T-helper 2 cell treated with Interferon-gamma antibody and Interleukin-4, amounts not matched to agents 100 ng/mL and 5 ng/mL, for 36 hours (primary cell): ENCODE results near the gene NELFA. TPM values are rescaled to one million over a fixed set of nuclear protein-coding genes. Genes with fewer than 3 reads are reported as not detected.
"Not testable (repeated sequence)": the region's sequence is repeated elsewhere in the genome, so short reads cannot be mapped to it uniquely, and the experiment has no call there.

ENCODE experiments used
- intact Hi-C: fragments of 100-400 bp; cut with micrococcal nuclease; formaldehyde crosslinking; loops from one replicate; pipeline ENCODE4 v1.15.1; 2023
- total RNA-seq: library from RNA; stranded (reverse); gene quantifications from 2 replicates; pipeline ENCODE4 v1.2.3, GENCODE V29; 2022

The NELFA gene
- total RNA-seq, 1 donor from 2014 or later = 40.3 TPM

DNA sequence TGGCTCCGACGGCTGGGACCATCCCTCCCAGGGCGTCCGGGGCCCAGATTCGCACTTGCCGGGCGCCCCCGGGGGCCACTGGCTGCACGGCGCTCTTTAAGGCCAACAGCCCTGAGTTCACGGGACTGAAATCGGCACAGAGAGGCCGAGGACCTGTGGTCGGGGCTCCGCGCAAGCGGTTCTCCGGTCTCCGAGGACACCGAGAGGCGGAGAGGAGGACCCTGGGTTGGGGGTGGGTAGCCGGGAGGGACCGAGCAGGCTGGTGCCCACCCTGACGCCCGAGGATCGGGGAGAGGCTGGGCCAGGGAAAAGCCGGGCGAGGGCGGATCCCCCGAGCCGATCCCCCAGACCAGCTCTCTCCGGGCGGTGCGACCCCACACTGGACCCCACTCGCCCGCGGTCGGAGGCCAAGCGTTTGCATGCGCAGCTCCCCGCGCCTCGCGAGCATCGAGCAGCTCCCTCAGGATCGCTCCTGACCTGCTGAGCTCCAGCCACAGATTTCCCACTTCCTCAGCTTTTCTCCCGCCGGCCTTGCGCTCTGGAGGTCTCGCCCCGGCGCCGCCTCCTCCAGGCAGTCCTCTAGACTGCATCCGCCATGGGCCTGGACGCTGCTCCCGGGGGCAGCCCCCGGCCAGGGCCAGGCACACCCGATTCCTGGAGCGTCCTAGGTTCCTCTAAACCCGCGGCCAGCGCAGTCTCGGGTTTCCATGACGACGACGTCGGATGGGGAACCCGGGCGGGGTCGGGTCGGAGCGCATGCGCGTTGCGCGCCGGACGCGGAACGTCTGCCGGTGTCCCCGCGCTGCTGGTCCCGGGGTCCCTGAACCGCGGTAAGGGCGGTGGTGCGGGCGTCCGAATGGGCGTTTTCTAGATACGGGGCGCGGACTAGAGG, 32.7 kb upstream of the NELFA start:
- intact Hi-C loops = loop anchor here (1.0 to 10.0 kb wide), 2 partner anchors 32 to 133 kb away; no protein-coding TSS in a partner anchor

DNA sequence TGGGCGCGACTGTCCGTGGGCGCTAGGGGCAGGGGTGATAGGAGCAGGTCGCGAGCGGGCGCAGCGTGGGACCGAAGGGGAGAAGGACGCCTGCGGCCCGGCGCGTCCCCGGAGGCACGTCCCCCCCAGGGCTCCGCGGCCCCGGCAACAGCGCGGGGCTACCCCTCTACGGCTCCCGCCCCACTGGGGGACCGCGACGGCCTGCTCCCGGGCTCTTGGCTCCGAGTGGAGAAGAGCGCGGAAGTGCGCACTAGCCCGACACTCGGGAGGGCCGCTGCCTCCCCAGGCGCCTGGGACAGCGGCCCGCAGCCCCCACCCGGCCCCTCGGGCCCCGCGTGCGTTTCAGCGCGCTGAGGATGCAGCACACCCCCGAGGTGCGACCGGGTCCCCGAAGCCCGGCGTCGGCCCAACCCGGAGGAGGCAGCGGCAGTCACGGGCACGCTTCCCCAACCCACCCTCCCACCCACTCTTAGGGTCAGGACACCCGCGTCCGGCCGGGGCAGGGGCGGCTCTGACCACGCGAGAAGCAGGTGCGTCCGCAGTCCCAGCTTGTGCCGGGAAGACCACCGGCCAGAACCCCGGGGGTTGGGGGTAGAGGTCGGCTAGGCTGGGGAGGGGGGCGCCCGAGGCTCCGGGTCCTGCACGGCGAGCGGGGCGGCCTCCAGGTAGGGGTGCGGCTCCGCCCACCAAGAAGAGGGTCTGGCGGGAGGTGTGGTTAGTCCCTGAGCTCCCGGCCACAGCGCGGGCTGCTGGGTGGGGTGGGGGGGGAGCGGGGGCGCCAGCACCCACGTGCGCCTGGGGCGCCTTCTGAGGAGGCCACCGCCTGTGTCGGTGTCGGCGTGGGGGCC, 31.8 kb upstream of the NELFA start:
- intact Hi-C loops = loop anchor here (1.0 to 10.0 kb wide), 2 partner anchors 31 to 134 kb away; no protein-coding TSS in a partner anchor

DNA sequence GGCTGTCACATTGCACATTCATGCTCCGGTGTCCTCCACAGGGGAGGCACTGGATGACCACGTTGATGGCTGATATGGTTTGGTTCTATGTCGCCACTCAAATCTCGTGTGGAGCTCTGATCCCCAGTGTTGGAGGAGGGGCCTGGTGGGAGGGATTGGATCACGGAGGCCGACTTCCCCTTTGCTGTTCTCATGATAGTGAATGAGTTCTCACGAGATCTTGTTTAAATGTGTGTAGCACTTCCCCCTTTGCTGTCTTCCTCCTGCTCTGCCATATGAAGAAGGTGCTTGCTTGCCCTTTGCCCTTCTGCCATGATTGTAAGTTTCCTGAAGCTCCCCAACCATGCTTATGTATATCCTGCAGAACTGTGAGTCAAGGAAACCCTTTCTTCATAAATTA, 28.1 kb upstream of the NELFA start:
- intact Hi-C loops = no loop called here

DNA sequence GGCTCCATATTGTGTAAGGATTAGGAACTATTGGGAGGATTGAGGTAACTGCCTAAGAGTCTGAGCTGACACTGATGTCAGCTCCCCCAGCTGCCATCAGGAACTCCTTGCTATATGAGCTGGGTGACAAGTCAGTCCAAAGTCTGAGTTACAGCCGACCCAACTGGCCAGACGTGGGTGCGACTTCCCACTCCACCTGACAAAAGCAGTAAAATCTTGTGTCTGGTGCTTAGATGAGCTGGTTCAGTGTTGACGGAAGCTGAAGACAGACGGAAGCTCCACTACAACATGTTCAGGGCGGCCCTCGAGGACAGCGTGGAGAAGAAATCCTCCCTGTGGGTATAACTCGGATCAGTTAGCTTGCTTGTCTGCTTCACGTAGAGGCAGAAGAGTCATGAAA, 27.6 kb upstream of the NELFA start:
- intact Hi-C loops = no loop called here

DNA sequence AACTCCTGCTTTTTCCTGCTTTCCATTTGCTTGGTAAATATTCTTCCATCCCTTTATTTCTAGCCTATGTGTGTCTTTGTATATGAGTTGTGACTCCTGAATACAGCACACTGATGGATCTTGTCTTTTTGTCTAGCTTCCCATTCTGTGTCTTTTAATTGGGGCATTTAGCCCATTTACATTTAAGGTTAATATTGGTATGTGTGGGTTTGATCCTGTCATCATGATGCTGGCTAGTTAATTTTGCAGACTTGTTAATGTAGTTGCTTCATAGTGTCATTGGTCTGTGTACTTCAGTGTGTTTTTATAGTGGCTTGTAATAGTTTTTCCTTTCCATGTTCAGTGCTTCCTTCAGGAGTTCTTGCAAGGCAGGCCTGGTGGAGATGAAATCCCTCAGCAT, 22.4 kb upstream of the NELFA start:
- intact Hi-C loops = not testable (repeated sequence)

DNA sequence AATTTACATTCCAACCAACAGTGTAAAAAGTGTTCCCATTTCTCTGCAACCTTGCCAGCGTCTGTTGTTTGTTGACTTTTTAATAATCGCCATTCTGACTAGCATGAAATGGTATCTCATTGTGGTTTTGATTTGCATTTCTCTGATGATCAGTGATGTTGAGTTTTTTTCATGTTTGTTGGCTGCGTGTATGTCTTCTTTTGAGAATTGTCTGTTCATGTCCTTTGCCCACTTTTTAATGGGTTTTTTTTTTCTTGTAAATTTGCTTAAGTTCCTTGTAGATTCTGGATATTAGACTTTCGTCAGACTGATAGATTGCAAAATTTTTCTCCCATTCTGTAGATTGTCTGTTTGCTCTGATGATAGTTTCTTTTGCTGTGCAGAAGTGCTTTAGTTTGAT, 18.3 kb upstream of the NELFA start:
- intact Hi-C loops = not testable (repeated sequence)

DNA sequence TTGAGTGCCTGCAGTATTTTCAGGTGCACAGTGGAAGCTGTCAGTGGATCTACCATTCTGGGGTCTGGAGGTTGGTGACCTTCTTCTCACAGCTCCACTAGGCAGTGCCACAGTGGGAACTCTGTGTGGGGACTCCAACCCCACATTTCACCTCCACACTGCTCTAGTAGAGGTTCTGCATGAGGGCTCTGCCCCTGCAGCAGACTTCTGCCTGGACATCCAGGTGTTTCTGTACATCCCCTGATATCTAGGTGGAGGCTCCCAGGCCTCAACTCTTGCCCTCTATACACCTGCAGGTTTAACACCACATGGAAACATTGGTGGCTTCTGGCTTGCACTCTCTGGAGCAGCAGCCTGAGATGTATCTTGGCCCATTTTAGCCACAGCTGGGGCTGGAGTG, 17.0 kb upstream of the NELFA start:
- intact Hi-C loops = no loop called here

DNA sequence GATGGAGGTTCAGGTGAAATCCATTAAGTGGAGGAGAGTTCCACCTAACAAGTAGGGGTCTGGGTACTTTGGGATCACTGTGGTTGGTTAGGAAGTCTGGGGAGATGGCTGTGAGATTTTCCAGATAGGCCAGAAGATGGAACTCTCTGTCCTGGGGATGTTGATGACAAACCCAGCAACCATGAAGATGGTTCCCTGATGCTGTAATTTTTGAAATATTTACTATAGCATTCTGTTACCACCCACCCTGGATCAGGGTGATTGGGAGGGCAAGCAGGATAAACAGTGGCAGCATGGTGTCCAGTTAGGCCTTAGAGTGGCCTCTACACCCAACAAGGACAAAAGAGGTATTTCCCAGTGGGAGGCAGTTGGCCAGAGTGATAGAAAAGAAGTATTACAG, 15.9 kb upstream of the NELFA start:
- intact Hi-C loops = no loop called here

DNA sequence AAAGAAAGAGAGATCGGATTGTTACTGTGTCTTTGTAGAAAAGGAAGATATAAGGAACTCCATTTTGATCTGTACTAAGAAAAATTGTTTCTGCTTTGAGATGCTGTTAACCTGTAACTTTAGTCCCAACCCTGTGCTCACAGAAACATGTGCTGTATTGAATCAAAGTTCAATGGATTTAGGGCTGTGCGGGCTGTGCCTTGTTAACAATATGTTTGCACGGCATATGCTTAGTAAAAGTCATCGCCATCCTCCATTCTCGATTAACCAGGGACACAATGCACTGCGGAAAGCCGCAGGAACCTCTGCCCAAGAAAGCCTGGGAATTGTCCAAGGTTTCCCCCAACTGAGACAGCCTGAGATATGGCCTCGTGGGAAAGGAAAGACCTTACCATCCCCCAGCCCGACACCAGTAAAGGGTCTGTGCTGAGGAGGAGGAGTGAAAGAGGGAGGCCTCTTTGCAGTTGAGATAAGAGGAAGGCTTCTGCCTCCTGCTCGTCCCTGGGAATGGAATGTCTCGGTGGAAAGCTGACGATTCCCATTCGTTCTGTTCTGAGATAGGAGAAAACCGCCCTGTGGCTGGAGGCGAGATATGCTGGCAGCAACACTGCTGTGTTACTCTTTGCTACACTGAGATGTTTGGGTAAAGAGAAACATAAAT, 12.7 kb upstream of the NELFA start:
- intact Hi-C loops = not testable (repeated sequence)

DNA sequence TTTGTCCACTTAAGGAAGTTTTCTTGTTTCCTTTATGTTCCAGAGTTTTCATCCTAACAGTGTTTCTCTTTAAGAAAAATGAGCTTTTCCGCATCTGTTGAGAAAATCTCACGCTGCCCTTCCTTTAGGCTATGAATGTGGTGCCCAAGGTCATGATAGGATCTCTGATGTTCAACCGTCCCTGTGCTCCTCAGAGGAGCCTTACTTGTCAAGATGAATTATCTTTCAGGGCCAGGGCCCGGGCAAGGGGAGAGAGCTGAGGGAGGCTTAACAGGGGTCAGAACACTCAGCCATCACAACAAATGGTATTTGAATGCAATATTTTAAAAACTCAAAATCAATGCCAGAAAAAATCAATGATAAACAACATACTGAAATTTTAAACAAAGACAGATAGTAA, 6.2 kb upstream of the NELFA start:
- intact Hi-C loops = no loop called here

DNA sequence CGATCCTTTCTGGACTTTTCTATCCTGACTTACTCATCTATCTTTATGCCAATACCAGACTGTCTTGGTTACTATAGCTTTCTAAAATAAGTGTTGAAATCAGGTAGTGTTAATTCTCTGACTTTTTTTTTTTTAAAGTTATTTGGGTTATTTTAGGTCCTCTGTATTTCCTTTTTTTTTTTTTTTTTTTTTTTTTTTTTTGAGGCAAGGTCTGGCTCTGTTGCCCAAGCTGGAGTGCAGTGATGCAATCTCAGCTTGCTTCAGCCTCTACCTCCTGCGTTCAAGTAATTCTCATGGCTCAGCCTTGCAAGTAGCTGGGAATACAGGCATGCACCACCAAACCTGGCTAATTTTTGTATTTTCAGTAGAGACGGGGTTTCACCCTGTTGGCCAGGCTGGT, 2.8 kb upstream of the NELFA start:
- intact Hi-C loops = no loop called here

DNA sequence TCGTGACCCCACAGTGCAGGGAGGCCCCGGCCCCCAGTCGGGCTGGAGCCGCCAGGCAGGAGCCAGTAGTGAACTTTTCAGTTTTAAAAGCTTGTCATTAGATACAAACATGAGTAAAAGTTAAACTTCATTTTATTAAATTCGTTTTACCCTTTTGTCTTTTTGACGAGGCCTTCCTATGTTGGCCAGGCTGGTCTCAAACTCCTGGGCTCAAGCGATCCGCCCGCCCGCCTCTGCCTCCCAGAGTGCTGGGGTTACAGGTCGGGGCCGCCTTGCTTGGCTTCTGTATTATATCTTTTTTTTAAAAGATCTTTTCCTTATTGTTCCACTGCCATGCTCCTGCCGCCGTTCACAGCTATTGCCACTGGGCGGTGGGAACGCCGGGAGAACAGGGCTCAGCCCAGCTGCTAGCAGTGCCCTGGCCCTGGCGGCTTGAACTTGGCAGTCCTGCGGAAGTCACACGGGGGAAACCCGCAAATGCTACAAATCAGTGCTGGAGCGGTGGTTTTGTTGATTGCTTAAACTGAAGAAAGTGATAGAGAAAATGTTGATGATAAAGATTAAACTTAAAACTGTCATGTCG, 968 bp upstream of the NELFA start:
- intact Hi-C loops = loop anchor here (1.0 to 10.0 kb wide), 6 partner anchors 32 to 253 kb away; partner anchors contain the start of genes HAUS3, LETM1, MXD4 and POLN

DNA sequence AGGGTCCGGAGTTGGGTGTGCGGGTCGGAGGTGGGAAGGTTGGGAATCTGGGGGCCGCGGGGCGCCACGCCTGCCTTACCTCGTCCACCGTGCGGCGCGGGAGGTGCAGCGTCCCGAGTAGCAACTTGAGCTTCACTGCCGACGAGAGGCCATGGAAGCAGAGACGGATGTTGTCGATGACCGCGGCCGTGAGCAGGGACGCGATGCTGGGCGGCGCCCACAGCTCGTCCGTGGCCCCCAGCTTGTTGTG, 178 bp downstream of the NELFA start:
- intact Hi-C loops = loop anchor here (1.0 to 10.0 kb wide), 2 partner anchors 166 to 410 kb away; partner anchors contain the start of genes CFAP99 and ZFYVE28

DNA sequence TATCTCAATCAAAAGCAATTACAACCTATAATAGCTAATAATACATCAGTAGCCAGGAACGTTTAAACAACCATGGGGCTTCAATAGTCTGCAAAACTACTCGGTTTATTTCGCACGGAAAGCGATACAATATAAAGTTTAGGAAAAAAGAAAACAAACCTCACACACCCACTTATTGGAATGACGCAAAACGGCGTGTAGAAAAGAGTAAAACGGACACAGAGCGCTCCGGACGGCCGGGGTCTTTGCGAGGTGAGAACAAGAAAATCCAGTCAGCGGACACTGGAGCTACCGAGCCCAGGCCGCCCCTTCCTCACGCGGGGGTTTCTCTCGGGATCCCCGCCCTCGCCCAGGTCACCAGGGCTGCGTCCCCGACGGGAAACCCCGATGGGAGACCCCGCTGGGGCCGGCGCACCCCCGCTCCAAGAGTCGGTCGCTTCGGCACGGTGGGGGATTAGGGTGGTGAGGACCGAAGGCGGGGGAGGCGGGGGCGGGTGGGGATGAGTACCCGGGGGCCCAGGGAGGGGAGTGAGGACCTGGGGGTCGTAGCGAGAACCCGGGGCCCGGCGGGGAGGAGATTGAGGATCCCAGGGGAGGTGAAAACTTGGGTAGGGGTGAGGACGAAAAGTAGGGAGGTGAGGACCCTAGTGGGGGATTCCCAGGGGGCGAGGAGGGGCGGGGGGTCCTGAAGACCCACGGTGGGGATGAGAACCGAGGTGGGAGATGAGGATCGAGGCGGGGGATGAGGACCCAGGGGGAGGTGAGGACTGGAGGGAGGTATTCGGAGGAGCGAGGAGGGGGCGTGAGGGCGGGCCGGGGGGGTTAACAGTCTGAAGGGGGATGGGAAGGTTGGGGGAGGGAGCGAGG, 737 bp downstream of the NELFA start:
- intact Hi-C loops = loop anchor here (1.0 to 10.0 kb wide), 2 partner anchors 167 to 410 kb away; partner anchors contain the start of genes CFAP99 and ZFYVE28

DNA sequence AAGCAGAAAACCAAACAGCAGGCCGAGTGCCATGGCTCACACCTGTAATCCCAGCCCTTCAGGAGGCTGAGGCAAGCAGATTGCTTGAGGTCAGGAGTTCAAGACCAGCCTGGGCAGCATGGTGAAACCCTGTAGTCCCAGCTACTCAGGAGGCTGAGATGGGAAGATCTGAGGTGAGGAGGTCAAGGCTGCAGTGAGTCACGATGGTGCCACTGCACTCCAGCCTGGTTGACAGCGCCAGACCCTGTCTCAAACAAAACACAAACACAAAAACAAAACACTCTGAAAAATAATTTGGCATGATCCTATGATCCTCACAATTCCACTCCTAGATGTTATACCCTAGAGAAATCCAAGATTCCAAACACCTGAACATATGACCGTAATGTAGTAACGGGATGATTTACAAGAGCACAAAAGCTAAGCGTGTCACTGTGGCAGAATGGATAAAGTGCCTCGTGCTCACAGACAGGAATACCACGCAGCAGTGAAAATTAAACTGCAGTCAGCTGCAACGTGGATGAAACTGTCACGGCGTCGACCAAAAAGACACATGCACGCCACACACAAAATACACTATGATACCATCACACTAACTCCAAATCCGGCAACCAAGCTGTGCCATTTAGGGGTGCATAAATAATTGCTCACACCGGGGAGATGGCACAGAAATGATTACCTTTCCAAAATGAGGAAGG, 1.7 kb downstream of the NELFA start:
- intact Hi-C loops = loop anchor here (10.0 kb wide), 1 partner anchor 168 kb away; no protein-coding TSS in a partner anchor

DNA sequence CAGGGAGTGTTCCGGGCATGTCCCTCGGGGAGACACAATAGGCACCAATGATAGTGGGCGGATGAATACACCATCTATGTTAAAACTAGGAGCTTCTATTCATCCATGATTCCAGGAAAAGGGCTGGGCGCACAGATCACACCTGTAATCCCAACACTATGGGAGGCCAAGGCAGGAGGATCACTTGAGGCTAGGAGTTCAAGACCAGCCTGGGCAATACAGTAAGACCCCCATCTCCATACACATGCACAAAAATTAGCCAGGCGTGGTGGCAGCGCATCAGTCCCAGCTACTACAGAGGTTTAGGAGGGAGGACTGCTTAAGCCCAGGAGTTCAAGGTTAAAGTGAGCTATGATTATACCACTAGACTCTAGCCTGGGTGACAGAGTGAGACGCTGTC, 2.4 kb downstream of the NELFA start:
- intact Hi-C loops = loop anchor here (10.0 kb wide), 1 partner anchor 168 kb away; no protein-coding TSS in a partner anchor

DNA sequence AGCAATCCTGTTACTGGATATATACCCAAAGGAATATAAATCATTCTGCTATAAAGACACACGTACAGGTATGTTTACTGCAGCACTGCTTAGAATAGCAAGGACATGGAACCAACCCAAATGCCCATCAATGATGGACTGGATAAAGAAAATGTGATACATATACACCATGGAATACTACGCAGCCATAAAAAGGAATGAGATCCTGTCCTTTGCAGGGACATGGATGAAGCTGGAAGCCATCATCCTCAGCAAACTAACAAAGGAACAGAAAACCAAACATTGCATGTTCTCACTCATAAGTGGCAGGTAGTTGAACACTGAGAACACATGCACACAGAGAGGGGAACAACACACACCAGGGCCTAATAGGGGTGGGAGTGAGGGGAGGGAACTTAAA, 5.4 kb downstream of the NELFA start:
- intact Hi-C loops = loop anchor here (10.0 kb wide), 1 partner anchor 171 kb away; no protein-coding TSS in a partner anchor

DNA sequence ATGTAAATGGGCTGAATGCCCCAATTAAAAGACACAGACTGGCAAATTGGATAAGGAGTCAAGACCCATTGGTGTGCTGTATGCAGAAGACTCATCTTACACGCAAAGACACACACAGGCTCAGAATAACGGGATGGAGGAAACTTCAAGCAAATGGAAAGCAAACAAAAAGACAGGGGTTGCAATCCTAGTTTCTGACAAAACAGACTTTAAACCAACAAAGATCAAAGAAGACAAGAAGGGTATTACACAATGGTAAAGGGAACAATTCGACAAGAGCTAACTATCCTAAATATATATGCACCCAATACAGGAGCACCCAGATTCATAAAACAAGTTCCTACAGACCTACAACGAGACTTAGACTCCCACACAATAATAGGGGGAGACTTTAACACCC, 9.5 kb downstream of the NELFA start:
- intact Hi-C loops = not testable (repeated sequence)

DNA sequence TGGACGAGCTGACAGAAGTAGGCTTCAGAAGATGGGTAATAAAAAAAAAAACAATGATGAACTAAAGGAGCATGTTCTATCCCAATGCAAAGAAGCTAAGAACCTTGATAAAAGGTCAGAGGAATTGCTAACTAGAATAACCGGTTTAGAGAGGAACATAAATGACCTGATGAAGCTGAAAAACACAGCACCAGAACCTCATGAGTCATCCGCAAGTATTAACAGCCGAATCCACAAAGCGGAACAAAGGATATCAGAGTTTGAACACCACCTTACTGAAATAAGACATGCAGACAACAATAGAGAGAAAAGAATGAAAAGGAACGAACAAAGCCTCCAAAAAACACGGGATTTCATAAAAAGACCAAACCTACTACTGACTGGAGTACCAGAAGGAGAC, 10.5 kb downstream of the NELFA start:
- intact Hi-C loops = no loop called here

DNA sequence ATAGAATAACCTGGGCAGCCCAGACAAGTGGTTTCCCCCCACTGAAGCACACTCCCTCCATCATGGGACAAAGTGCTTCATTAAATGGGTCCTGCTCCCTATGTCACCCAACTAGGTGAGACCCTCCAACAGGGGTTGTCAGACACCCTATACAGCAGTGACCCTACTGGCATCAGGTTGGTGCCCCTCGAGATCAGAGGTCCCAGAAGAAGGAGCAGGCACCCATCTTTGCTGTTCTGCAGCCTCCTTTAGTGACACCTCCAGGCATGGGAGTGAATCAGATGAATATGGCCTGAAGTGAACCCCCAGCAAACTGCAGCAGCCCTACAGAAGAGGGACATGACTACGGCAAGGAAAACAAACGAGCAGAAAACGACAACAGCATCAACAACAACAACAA, 11.1 kb downstream of the NELFA start:
- intact Hi-C loops = no loop called here
